ENCODE measurements around the gene BRAT1.

BRAT1 gene

DNA sequence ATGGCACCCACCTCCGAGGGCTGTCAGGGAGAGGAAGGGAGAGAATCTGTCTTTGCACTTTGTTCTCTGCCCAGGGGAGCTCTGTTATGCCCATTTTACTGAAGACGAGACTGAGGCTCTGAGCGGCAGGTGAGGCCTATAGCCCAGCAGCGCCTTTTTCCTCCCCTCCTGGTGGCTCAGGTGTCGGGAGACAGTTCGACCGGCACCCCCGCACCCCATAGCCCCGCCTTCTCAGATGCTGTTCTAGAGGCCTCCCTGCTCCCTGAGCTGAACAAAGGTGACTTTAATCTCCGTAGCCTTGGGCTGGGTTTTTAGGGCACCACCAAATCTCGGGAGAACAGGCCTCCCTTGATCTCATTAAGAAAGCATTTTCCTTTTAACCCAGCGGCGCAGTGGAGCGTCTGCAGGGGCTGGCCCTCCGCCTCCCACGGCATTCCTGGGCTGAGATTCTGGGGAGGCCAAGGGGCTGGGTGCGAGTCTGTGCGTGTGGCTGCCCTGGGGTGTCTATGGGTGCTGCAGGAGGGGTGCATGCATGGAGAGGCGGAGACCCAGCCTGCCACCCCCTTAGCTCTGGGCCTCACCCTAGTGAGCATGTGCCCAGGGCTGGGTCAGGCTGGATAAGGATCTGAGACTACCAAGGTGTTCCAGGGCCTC is 32.4 kb downstream of the BRAT1 start:
- peak; percentile 60 for DNase-seq

GRCh38 chr7:2521952-2522591 is 33.3 kb downstream of the BRAT1 start:
- peak; percentile 85 for DNase-seq

- DNase-seq, result peak; percentile 37
These were observed 34.0 kb downstream of the BRAT1 start for GRCh38 chr7:2521341-2521745.

DNA sequence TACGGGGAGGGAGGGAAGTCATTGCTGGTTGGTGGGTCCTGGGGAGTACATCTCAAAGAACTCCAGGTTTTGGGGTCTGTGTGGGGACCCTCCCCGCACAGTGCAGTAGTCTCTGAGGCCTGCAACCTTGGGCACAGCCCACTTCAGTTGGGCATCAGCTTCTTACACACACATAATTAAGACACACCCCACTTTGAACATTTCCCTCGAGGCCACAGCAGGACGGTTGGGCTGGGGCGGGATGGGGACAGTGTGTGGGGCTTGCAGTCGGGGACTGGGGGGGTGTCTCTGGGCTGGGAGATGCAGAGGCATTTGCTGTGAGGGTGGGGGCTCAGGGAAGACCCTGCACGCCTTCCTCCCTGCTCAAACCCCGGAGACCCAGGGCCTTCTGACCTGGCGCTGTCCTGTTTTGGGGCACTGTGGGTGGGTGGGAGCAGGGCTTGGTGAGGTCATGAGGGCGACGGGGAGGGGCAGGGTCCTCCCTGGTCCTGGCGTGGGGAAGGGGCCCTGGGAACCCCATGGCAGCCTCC is 34.5 kb downstream of the BRAT1 start:
- DNase-seq, result no peak

DNA sequence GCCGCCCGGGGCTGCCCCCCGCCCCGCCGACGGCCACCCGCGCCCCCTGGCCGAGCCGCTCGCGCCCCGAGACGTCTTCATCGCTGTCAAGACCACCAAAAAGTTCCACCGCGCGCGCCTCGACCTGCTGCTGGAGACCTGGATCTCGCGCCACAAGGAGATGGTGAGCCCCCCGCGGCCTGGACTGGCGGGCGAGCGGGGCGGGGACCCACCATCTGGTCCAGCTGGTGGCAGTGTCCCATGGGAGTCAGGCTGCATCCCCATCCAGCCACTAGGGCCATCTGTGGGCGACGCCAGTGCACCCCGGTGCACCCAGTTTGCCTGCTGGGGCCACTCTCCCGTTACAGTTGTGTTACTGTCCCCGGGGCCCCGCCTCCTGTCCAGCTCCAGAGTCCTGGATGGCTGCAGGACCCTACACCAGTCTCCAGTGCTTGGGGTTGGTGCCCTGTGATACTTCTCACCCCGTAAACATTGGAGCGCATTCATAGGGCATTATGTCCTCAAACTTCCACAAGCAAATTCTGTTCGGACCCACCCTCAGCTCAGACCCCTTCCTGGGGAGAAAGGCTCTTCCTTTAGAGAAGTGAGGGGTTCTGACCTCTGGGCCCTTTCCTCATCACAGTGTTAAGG is 35.1 kb downstream of the BRAT1 start:
- peak; percentile 56 for DNase-seq

DNA sequence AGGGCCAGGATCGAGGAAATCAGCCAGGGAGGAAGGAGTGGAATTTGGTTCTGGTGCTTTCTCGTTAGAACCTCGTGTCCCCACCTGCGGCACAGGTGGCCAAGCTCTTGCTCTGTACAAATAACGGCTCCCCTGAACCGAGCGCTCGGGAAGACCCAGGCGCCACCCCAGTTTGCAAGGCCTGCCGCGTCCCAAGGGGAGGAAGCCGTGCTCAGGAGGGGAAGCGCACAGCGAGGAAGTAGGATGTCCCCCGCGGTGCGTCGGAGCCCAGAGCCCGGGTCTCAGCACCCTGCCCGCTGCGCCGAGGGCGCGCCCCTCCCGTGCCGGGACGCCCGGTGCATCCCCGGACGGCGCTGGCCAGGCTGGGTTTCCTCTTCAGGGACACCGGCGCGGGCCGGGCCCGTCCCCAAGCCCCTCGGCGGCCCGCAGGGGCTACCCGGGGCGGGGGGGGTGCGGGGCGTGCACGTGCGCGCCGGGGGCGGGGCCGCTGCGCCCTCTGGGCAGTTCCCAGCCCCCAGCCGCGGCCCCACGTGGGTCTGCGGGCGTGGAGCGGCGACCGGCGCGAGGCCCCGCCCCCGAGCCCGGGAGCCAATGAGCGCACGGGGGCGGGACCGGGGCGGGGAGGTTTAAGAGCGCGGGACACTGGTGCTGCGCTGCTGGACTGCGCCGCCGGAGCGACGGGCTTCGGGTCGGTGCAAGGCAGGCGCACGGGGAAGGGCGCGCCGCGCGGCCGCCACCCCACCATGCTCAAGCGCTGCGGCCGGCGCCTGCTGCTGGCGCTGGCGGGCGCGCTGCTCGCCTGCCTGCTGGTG is 36.0 kb downstream of the BRAT1 start, which contains the start of gene LFNG:
TSS of gene LFNG (plus strand) at position 656 of the 812 bp plus-strand sequence. CDS start at position 744, 88 bp downstream.
- DNase-seq, result peak; percentile 91

DNA sequence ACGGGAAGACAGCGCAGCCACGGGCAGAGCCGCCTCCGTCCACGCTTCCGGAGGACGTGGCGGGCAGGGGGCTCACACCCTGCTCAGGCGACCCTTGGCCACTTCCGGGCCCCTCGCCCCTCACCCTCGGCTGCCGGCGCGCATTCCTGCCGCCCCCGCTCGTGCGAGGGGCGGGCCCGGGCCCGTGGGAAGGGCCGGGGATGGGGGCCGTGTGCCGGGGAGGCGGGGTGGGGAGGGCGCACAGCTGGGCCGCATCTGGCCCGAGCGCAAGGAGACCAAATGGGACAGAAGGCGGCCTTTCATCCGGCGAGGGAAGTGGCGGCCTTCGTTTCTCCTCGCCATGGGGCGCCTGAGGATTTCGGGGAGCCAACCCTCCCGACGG is 36.6 kb downstream of the BRAT1 start:
- DNase-seq, result no peak

DNA sequence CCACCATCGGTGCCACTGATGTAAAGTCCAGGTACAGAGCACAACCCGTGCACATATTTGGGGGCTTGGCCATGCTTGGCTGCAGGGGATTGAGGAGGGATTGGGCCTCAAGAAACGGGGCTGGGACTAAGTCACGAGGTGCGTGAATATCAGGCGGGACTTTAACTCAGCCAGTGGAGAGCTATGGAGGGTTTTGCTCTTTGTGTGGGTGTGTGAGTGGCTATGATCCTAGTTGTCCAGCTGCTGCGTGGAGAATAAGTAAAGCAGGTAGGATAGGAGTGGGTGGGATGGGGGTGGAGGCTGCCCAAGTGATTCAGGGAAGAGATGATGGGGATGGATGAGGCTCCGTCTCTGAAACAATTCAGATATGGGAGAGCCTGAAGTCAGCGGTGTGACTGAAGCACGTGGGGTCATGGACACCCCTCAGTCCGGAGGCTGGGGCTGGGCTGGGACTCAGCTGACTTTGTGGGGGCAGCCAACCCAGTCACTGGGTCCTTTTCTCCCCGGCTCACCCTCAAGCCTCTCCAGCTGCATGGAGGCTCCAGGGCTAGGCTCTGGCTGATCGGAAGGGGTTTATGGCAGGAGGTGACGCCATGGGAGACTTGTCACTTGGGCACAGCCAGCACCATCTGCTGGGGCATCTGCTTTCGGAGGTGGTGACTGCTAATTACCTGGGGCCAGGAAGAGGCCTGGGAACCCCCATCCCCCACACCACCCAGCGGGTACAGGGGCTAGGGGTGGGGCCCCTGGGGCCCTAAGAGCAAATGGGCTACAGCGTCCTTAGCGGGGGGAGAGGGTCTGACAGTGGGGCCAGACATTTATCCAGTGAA is 37.4 kb downstream of the BRAT1 start:
- DNase-seq, result no peak

DNA sequence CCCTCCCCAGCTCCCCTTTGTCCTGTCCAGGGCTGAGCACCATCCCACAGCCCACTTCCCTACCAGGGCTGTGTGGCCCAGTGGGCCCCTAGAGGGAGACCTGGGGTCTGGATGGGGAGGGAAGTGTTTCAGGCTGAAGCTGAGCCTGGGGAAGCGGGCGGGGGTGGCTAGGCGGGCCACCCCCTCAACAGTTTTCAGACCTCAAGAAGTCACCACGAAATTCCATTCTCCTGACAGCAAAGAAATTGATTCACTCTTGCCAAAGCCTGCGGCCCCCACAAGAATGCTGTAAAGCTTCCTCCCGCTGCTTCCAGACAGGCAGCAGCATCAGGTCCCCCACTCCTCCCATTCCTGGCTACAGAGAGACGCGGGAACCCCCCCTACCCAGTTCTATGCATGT is 38.3 kb downstream of the BRAT1 start:
- DNase-seq, result no peak

DNA sequence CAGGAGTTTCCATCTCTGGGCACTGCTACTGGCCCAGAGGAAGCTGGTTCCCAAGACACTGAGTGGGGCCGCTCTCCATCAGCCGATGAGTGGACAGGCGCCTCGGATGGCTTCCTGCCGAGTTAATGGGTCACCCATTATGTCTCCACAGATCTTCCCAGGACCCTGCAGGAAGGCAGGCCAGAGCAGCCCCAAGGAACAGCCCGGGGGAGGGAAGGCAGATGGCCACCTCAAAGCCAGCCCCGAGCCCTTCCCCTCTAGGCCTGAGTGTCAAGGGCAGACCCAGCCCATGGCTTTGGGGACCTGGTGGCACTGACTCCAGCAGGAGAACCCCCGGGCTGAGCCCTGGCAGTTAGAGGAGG is 39.1 kb downstream of the BRAT1 start:
- no peak for DNase-seq

GRCh38 chr7:2515424-2516193 is 39.7 kb downstream of the BRAT1 start:
- no peak for DNase-seq

- DNase-seq, result no peak
These were observed 40.6 kb downstream of the BRAT1 start for GRCh38 chr7:2514473-2515423.

DNA sequence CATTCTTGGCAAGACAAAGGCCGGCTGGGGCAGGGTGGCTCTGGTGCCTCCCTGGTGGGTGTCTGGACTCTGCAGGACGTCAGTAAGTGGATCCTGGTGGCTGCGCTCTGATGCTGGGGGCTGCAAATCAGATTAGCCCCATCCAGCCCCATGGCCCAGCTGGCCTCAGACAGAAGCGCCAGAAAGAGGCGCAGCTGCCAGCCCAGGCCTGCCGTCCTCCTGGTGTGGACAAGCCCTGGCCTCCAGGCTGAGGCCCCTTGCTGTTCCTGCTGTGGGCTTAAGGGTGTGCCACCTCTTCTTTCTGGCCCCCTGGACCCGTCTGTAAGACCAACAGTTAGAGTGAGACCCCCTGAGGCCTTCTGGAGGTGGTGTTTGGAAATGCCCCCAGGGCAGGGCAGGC is 41.6 kb downstream of the BRAT1 start:
- DNase-seq, result no peak

- DNase-seq, result no peak
These were observed 42.6 kb downstream of the BRAT1 start for GRCh38 chr7:2512713-2513112.

DNA sequence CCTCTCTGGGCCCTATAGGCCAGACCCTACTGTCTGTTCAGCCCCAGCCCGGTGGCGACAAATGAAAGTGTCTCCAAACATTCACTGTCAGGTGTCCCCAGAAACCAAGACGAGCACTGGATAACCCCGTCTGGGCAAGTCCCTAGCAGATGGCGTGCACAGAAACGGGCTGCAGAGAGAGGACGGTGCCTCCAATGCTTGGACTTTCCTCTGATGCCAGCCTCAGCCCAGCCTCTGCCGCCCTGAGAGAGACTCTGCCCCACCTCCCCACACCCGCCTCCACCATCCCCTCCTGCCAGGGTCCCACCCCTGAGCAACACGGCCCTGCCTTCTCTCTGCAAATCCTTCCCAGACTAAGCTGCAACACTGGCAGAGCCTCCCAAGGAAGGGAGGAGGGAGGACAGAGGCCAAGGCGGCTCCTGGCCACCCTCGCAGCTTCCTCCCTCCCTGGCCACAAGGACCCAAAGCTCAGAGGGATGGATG is 43.1 kb downstream of the BRAT1 start:
- DNase-seq, result no peak

DNA sequence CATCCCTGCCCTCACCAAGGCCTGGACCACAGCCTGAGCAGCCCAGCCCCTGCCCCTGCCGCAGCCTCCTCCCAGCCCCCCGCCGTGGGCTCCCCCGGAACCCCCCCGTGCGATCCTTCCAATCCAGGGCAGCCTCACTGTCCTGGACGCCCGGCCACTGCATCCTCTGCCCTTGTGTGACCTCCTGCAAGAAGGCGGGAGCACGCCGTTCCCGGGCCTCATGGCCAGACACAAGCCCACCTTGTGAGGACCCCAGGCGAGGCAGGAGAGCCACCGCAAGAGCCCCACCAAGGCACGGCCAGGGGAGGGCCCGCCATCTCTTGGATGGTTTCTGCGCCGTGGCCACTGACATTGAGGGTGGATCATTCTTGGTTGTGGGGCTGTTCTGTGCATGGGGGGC is 43.6 kb downstream of the BRAT1 start:
- DNase-seq, result no peak

DNA sequence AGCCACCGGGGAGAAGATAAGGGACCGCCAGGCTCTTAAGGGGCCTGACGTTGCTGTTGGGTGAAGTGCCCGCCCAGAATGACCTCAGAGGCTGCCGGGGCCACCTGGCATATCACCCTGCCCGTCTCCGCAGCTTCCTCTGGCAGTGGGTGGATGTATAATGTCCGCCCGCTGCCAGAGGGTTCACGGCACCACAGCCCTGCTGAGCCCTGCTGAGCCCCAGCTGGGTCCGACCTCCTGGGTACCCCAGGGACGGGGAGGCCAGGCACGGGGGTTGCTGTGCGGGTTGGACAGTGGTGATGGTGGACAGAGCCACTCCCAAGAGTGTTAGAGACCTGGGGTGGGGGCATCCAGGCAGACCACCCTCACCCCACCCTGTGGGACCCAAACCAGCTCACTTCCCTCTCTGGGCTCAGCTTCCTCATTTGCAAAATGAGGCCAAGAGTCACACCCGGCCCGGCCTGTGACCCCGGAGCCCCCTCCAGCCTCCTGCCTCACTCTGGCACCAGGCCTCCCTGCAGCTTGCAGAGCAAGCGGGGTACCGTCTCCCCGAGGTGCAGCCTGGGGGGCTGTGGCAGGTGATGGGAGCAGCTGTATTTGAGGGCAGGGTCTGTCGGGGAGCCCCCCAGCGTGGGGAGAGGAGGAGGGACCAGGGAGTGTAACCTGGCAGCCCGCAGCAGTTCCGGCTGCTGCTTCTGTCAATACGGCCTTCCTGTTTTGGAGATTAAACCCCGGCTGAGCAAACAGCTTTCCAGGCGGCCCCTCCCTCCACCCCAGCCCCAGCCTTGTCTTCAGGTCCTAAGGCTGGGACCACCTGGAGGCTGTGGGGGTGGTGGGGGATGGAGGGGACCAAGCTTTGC is 44.2 kb downstream of the BRAT1 start:
- DNase-seq, result peak; percentile 68

GRCh38 chr7:2510130-2510776 is 45.1 kb downstream of the BRAT1 start:
- DNase-seq, result no peak

Measured in stimulated activated CD4-positive, alpha-beta T cell treated with anti-CD3 and anti-CD28 coated beads, Interleukin-15, amount 100 ng/mL, for 24 hours (primary cell).